GM20000 (cell line): ENCODE measurements around the gene HVCN1.
A peak's percentile ranks its signal among the peaks of the same experiment; 100 is the strongest.

Experiments
- DNase-seq: peaks from one replicate; pipeline ENCODE4 v3.0.0; 2012; ENCODE audit warnings: low spot score
- TF ChIP-seq, protein P1 (sequence below): IDR thresholded peaks from 2 replicates; pipeline ENCODE4 v1.5.1; 2012; ENCODE audit warnings: mild to moderate bottlenecking, control low read depth; ENCODE audit errors: extremely low read depth, missing control alignments

HVCN1 gene

DNA sequence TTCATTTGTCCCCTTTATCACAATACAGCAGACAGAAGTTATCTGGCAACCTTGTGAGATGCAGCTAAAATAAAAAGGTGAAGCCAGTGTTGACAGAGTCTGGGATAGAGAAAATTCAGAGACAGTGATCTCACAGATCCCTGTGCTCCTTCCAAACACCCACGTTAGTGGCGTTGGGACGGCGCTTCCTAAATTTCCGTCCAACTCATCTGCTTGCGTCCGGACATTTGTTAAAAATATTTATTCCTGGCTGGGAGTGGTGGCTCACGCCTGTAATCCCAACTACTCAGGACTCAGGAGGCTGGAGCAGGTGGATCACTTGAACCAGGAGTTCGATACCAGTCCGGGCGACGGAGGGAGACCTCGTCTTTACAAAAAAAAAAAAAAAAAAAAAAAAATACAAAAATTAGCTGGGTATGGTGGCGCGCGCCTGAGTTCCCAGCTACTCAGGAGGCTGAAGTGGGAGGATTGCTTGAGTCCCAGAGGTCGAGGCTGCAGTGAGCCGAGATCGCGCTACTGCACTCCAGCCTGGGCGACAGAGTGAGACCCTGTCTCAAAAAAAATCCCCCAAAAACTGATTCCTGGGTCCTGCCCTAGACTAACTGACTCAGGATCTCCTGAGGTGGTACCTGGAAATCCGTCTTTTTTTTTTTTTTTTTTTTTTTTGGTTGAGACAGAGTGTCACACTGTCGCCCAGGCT is 75.7 kb downstream of the HVCN1 start:
- DNase-seq, result no peak
- TF ChIP-seq, protein P1, sequence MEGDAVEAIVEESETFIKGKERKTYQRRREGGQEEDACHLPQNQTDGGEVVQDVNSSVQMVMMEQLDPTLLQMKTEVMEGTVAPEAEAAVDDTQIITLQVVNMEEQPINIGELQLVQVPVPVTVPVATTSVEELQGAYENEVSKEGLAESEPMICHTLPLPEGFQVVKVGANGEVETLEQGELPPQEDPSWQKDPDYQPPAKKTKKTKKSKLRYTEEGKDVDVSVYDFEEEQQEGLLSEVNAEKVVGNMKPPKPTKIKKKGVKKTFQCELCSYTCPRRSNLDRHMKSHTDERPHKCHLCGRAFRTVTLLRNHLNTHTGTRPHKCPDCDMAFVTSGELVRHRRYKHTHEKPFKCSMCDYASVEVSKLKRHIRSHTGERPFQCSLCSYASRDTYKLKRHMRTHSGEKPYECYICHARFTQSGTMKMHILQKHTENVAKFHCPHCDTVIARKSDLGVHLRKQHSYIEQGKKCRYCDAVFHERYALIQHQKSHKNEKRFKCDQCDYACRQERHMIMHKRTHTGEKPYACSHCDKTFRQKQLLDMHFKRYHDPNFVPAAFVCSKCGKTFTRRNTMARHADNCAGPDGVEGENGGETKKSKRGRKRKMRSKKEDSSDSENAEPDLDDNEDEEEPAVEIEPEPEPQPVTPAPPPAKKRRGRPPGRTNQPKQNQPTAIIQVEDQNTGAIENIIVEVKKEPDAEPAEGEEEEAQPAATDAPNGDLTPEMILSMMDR, result no peak

DNA sequence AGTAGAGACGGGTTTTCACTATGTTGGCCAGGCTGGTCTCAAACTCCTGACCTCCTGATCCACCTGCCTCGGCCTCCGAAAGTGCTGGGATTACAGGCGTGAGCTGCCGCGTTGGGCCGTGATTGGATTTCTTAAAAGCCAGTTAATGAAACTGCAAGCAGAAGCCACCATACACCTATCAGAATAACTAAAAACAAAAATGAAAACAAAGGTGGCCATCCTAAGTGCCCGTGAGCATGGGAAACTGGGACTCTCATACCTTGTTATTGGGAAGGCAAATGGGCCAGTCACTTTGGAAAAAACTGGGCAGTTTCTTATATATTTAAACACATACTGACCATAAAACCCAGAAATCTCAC is 82.7 kb downstream of the HVCN1 start:
- TF ChIP-seq, protein P1, result no peak
- DNase-seq, result no peak

DNA sequence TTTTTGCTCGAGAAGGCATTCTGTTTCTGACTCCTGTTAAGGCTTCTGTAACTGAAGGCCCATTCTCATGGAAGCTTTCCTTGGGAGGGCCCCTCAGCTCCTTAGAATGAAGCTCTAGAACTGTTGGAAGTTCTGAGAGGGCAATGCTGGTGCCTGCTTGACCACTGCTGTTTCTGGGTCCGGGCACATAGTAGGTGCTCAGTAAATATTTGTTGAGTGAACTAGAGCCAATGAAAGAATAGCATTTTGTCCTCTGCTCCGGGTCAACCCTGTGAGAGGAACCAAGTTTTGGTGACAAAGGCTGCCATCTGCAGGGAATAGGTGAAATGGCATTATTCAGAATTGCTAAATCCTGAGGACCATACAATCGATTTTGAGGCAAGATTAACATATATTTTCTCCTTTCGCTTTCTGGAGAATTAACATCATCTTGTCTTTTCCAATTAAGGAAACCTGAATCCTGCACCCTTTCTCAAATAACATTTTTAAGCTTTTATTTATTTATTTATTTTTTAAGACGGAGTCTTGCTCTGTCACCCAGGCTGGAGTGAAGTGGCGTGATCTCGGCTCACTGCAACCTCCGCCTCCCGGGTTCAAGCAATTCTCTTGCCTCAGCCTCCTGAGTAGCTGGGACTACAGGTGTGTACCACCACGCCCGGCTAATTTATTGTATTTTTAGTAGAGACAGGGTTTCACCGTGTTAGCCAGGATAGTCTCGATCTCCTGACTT is 86.7 kb downstream of the HVCN1 start:
- peak; percentile 63 for DNase-seq
- TF ChIP-seq, protein P1, result peak; percentile 53

DNA sequence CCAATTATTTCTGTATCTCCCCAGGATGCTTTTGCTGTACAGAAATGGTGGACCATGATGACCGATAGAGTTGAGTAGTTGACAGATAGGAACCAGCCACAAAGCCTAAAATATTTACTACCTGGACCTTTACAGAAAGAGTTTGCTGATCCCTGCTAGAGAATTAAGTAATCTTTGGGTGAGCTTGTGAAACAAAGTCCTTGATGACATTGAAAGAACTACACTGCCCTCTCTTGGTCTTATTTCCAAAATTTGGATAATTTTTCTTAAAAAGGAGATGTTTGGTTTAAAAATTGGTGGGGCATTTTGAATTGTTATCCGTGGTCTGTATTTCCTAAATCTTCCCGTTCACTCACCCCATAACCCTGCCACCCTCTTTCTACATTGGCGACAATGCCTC is 88.7 kb downstream of the HVCN1 start:
- peak; percentile 47 for DNase-seq
- TF ChIP-seq, protein P1, result no peak

DNA sequence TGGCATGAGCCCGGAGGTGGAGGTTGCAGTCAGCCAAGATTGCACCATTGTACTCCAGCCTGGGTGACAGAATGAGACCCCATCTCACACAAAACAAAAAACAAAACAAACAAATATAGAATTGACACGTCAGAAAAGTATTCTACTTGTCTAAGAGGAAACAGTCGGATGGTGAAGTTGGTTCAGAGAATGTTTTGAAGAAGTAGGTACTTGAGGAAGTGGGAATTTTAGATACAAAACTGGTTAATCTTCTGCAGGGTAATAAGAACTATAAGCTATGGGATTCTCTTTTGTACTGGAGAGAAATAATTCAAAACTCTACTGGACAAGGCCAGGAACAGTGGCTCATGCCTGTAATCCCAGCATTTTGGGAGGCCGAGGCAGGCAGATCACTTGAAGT is 89.6 kb downstream of the HVCN1 start:
- no peak for DNase-seq

More for the DNA sequence above, 89.6 kb downstream of the HVCN1 start:
- TF ChIP-seq, protein P1, result no peak
